Measurements from ENCODE around the gene EMP2.
"Not testable (repeated sequence)": the region's sequence is repeated elsewhere in the genome, so short reads cannot be mapped to it uniquely, and the experiment has no call there.

The EMP2 gene

GRCh38 chr16:10519297-10519696, 61.1 kb downstream of the EMP2 start:
- DNase-seq = no peak

- DNase-seq = no peak
These were observed 61.8 kb downstream of the EMP2 start for GRCh38 chr16:10518479-10519041.

- DNase-seq = no peak
These were observed 62.5 kb downstream of the EMP2 start for GRCh38 chr16:10517868-10518267.

- peak; percentile 62 for DNase-seq
These were observed 65.9 kb downstream of the EMP2 start for GRCh38 chr16:10514369-10515055.

GRCh38 chr16:10511829-10512228, 68.6 kb downstream of the EMP2 start:
- peak; percentile 46 for DNase-seq

GRCh38 chr16:10510279-10510678, 70.1 kb downstream of the EMP2 start:
- no peak for DNase-seq

GRCh38 chr16:10509534-10510025, 70.8 kb downstream of the EMP2 start:
- DNase-seq = peak; percentile 70

GRCh38 chr16:10505286-10505685, 75.1 kb downstream of the EMP2 start:
- DNase-seq = not testable (repeated sequence)

GRCh38 chr16:10504404-10504885, 76.0 kb downstream of the EMP2 start:
- DNase-seq = no peak

GRCh38 chr16:10502776-10503175, 77.6 kb downstream of the EMP2 start:
- no peak for DNase-seq

- peak; percentile 22 for DNase-seq
These were observed 79.3 kb downstream of the EMP2 start for GRCh38 chr16:10501016-10501607.

GRCh38 chr16:10500582-10500981, 79.8 kb downstream of the EMP2 start:
- no peak for DNase-seq

- DNase-seq = no peak
These were observed 83.0 kb downstream of the EMP2 start for GRCh38 chr16:10497132-10498101.

GRCh38 chr16:10495031-10495345, 85.4 kb downstream of the EMP2 start:
- no peak for DNase-seq

GRCh38 chr16:10494343-10495030, 85.9 kb downstream of the EMP2 start:
- DNase-seq = peak; percentile 25

GRCh38 chr16:10493276-10493675, 87.1 kb downstream of the EMP2 start:
- DNase-seq = no peak

- no peak for DNase-seq
These were observed 90.3 kb downstream of the EMP2 start for GRCh38 chr16:10490141-10490540.

GRCh38 chr16:10485698-10486382, 94.6 kb downstream of the EMP2 start:
- DNase-seq = no peak

- no peak for DNase-seq
These were observed 95.2 kb downstream of the EMP2 start for GRCh38 chr16:10485159-10485558.

- DNase-seq = no peak
These were observed 100.2 kb downstream of the EMP2 start for GRCh38 chr16:10480151-10480550.
